Measurements from ENCODE around the gene BCAR3. TPM values are rescaled to one million over a fixed set of nuclear protein-coding genes. Genes with fewer than 3 reads are reported as not detected.

Gene BCAR3
- total and polyA plus RNA-seq, 8 donors: 15.5 to 26.0 (median 18.9) TPM

DNA sequence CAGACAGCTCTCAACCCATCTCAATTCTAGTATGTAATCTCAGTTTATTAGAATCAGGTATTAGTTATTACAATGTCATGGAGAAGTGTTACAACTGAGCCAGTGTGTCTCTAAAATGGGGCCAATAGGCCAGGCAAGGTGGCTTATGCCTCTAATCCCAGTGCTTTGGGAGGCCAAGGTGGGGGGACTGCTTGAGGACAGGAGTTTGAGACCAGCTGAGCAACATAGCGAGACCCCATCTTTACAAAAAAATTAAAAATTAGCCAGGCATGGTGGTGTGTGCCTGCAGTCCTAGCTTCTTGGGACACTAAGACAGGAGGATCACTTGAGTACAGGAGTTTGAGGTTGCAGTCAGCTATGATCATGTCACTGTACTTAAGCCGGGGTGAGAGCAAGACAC lies 104.9 kb downstream of the BCAR3 start:
- no peaks in the 10 kb centered on the region for H3K9me3 ChIP-seq
- no peaks in the 10 kb centered on the region for H3K27me3 ChIP-seq
- no peak overlapping the region for H3K4me3 ChIP-seq
- H3K4me1 ChIP-seq: peaks cover 0 to 6% of the 10 kb centered on the region in 2 donors
- H3K36me3 ChIP-seq: peaks cover 0 to 55% of the 10 kb centered on the region in 2 donors
- intact Hi-C loops (cut with DNase I): no loop called here
- TF ChIP-seq, protein P1, sequence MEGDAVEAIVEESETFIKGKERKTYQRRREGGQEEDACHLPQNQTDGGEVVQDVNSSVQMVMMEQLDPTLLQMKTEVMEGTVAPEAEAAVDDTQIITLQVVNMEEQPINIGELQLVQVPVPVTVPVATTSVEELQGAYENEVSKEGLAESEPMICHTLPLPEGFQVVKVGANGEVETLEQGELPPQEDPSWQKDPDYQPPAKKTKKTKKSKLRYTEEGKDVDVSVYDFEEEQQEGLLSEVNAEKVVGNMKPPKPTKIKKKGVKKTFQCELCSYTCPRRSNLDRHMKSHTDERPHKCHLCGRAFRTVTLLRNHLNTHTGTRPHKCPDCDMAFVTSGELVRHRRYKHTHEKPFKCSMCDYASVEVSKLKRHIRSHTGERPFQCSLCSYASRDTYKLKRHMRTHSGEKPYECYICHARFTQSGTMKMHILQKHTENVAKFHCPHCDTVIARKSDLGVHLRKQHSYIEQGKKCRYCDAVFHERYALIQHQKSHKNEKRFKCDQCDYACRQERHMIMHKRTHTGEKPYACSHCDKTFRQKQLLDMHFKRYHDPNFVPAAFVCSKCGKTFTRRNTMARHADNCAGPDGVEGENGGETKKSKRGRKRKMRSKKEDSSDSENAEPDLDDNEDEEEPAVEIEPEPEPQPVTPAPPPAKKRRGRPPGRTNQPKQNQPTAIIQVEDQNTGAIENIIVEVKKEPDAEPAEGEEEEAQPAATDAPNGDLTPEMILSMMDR (IDR thresholded peaks at IDR 0.05): no peak
- ATAC-seq (no peak), DNase-seq (no peak)
- H3K27ac ChIP-seq: no peak overlapping the region

DNA sequence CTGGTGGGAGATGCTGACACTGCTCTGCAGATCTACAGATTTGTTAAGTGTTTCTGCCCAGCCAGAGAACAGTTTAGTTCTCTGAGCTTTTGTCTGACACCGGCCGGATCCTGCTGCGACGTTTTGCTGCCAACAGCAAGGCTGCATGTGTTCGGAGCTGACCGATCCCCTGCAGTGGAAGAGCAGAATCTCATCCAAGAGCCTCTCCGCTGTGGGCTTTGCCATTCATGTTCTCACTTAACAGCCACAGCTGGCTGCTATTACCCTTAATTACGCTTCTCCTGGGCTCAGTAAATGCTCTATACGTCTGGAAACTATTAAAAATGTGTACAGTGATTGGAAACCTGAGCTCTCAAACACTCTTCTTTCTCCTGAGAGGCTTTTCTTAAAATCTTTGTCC lies 105.3 kb downstream of the BCAR3 start:
- Histone ChIP-seq H3K36me3 (peaks cover 0 to 55% of the 10 kb centered on the region in 2 donors), H3K4me3 (no peak overlapping the region), H3K27me3 (no peaks in the 10 kb centered on the region), H3K27ac (no peak overlapping the region), H3K9me3 (no peaks in the 10 kb centered on the region), H3K4me1 (peaks cover 0 to 6% of the 10 kb centered on the region in 2 donors)
- ATAC-seq (no peak), DNase-seq (peak in 2 of 4 donors; percentile 42 to 71)
- TF ChIP-seq, protein P1 (IDR thresholded peaks at IDR 0.05): no peak
- intact Hi-C loops (cut with DNase I): no loop called here

GRCh38 chr1:93575621-93576284 lies 105.9 kb downstream of the BCAR3 start:
- no peak for ATAC-seq
- peaks cover 0 to 6% of the 10 kb centered on the region in 2 donors for H3K4me1 ChIP-seq
- H3K9me3 ChIP-seq: no peaks in the 10 kb centered on the region
- H3K4me3 ChIP-seq: no peak overlapping the region
- no peak for DNase-seq
- TF ChIP-seq, protein P1 (IDR thresholded peaks at IDR 0.05): no peak
- H3K27ac ChIP-seq: no peak overlapping the region
- intact Hi-C loops (cut with DNase I): no loop called here
- H3K36me3 ChIP-seq: peaks cover 0 to 55% of the 10 kb centered on the region in 2 donors
- H3K27me3 ChIP-seq: no peaks in the 10 kb centered on the region

GRCh38 chr1:93574991-93575390 lies 106.6 kb downstream of the BCAR3 start:
- peaks cover 0 to 59% of the 10 kb centered on the region in 2 donors for H3K36me3 ChIP-seq
- ATAC-seq: no peak
- H3K9me3 ChIP-seq: no peaks in the 10 kb centered on the region

DNA sequence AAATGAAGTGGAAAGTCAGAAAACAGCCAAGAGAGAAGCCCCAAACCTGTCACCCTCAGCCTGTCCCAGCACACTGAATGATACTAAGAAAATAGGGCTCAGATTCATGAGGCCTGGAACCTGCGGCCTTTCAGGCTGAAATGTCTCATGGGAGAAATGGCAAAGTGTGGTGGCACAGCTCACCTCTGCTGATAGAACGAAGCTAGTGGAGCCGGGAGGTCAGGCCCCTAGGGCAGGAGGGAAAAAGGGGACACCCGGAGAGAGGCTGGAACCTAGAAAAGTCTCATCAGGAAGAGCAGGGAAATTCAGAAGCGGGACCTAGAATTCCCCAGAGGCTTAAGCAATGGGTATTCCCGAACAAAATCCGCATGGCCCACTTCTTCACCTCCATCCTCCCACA lies 107.1 kb downstream of the BCAR3 start:
- Histone ChIP-seq H3K27me3 (no peaks in the 10 kb centered on the region), H3K4me3 (no peak overlapping the region), H3K4me1 (peaks cover 0 to 1% of the 10 kb centered on the region in 2 donors), H3K27ac (no peak overlapping the region), H3K9me3 (no peaks in the 10 kb centered on the region), H3K36me3 (peaks cover 0 to 62% of the 10 kb centered on the region in 2 donors)
- DNase-seq (no peak), ATAC-seq (no peak)
- intact Hi-C loops (cut with DNase I): no loop called here
- TF ChIP-seq, protein P1 (IDR thresholded peaks at IDR 0.05): no peak

More at GRCh38 chr1:93574991-93575390, 106.6 kb downstream of the BCAR3 start:
- TF ChIP-seq, protein P1 (IDR thresholded peaks at IDR 0.05): no peak
- intact Hi-C loops (cut with DNase I): no loop called here
- Histone ChIP-seq H3K4me1 (peaks cover 0 to 6% of the 10 kb centered on the region in 2 donors), H3K4me3 (no peak overlapping the region), H3K27ac (no peak overlapping the region), H3K27me3 (no peaks in the 10 kb centered on the region)
- no peak for DNase-seq
